H1 (cell line): ENCODE data around the gene STARD3NL. TPM values are rescaled to one million over a fixed set of nuclear protein-coding genes. Genes with fewer than 3 reads are reported as not detected.

Experiments
- CBX8 ChIP-seq: fragments of 300-800, 300-1000 bp; sonication (generic); IDR thresholded peaks from 2 replicates; pipeline ENCODE4 v1.7.1; 2016; ENCODE audit warnings: low read depth, low read length, borderline replicate concordance
- EP300 ChIP-seq, 2 experiments: IDR thresholded peaks; 1 replicate in 1 of 2; 2 replicates in 1 of 2; pipeline ENCODE4 v1.6.1; 2011 to 2012; ENCODE audit warnings: low read depth in 2 of 2, low read length in 2 of 2, mild to moderate bottlenecking in 2 of 2, borderline replicate concordance in 1 of 2, inconsistent platforms in 1 of 2, moderate library complexity in 1 of 2
- HDAC6 ChIP-seq: IDR thresholded peaks from one replicate; pipeline ENCODE4 v1.7.1; 2012; ENCODE audit warnings: low read depth, mild to moderate bottlenecking, inconsistent platforms, low read length, moderate library complexity
- RFX5 ChIP-seq: IDR thresholded peaks from 2 replicates; pipeline ENCODE4 v1.6.1; 2011; ENCODE audit warnings: low read depth, low read length, improper control_type of control experiment, borderline replicate concordance
- polyA plus RNA-seq, 7 experiments: library from polyadenylated mRNA; depleted of rRNA in 3 of 7; stranded (reverse) in 5 of 7; unstranded in 2 of 7; fragments of >200 nt in 5 of 7; fragments of 200-250 nt in 2 of 7; gene quantifications; 1 replicate in 5 of 7; 2 replicates in 1 of 7; 4 replicates in 1 of 7; pipeline versions ENCODE4 v1.2.1 to v1.2.3, GENCODE V29; 2011 to 2013; ENCODE audit warnings: missing spikeins in 2 of 7, mixed read lengths in 2 of 7
- total RNA-seq: library from RNA; stranded (reverse); fragmentation: NEBNext Ultra II Directional; extraction: Animal tissue kit (Norgen Biotek cat#: 25700); gene quantifications from 2 replicates; pipeline ENCODE4 v1.2.1, GENCODE V29; 2021
- TF ChIP-seq, protein P1 (sequence below), 3 experiments: IDR thresholded peaks; 1 replicate in 2 of 3; 2 replicates in 1 of 3; pipeline versions ENCODE4 v1.5.1 to v1.6.1; 2011; ENCODE audit warnings: low read length in 3 of 3, mild to moderate bottlenecking in 3 of 3, inconsistent platforms in 2 of 3, low read depth in 1 of 3, moderate library complexity in 1 of 3; ENCODE audit not compliant: insufficient read depth in 1 of 3; ENCODE audit errors: control extremely low read depth in 1 of 3
- TF ChIP-seq, protein P2 (sequence below): IDR thresholded peaks from 2 replicates; pipeline ENCODE4 v1.6.1; 2012; ENCODE audit warnings: low read length, inconsistent platforms

The STARD3NL gene
- total and polyA plus RNA-seq, 2 of the 8 experiments (the other 6 are each of a cell fraction or from before 2014, with no cell fraction given) = 27.1 to 40.5 TPM

DNA sequence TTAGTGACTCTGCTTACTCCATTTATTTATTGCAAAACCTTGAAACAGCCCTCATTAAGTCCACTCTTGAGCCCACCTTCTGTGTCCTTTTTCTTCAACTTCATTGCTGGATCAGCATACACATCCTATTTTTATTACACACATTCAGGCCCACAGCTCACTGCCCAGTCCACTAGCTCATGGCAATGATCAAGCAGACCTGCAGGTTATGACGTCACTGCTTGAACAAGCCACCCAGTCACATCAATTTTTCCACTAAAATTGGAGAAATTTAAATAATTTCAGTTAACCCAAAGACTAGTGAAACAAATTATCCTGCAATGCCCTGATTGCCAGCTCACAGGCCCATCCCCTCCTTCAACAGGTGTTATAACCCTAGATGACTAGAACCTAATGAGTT, 16.0 kb upstream of the STARD3NL start (continued):
- TF ChIP-seq, protein P1, sequence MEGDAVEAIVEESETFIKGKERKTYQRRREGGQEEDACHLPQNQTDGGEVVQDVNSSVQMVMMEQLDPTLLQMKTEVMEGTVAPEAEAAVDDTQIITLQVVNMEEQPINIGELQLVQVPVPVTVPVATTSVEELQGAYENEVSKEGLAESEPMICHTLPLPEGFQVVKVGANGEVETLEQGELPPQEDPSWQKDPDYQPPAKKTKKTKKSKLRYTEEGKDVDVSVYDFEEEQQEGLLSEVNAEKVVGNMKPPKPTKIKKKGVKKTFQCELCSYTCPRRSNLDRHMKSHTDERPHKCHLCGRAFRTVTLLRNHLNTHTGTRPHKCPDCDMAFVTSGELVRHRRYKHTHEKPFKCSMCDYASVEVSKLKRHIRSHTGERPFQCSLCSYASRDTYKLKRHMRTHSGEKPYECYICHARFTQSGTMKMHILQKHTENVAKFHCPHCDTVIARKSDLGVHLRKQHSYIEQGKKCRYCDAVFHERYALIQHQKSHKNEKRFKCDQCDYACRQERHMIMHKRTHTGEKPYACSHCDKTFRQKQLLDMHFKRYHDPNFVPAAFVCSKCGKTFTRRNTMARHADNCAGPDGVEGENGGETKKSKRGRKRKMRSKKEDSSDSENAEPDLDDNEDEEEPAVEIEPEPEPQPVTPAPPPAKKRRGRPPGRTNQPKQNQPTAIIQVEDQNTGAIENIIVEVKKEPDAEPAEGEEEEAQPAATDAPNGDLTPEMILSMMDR (IDR thresholded peaks at IDR 0.05; ENCODE audit: control extremely low read depth in 1 of 3, insufficient read depth in 1 of 3, low read depth in 1 of 3, low read length in 3 of 3) = no peak
- TF ChIP-seq RFX5 (no peak), HDAC6 (no peak), EP300 (IDR thresholded peaks at IDR 0.05; ENCODE audit: borderline replicate concordance in 1 of 2, low read depth in 2 of 2, low read length in 2 of 2) (no peak), CBX8 (no peak)
- TF ChIP-seq, protein P2, sequence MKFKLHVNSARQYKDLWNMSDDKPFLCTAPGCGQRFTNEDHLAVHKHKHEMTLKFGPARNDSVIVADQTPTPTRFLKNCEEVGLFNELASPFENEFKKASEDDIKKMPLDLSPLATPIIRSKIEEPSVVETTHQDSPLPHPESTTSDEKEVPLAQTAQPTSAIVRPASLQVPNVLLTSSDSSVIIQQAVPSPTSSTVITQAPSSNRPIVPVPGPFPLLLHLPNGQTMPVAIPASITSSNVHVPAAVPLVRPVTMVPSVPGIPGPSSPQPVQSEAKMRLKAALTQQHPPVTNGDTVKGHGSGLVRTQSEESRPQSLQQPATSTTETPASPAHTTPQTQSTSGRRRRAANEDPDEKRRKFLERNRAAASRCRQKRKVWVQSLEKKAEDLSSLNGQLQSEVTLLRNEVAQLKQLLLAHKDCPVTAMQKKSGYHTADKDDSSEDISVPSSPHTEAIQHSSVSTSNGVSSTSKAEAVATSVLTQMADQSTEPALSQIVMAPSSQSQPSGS = no peak
- TF ChIP-seq, all 59 proteins: peak for 0
